HepG2 (cell line): ENCODE measurements around the gene CAMTA1. TPM values are rescaled to one million over a fixed set of nuclear protein-coding genes. Genes with fewer than 3 reads are reported as not detected.

Source experiments
- ATAC-seq: fragments of 200-7000 bp; cut with Tn5 transposase; 3 replicates; pipeline ENCODE4 v1.9.1; 2020; ENCODE audit warnings: mild to moderate bottlenecking, moderate library complexity
- BruUV-seq: library from RNA; stranded (reverse); fragments of 400-500 nt; replicated peaks from 2 replicates; lab custom pipeline; 2021; lab: Mats Ljungman, UMichigan
- CTCF ChIA-PET: fragments of 300-600 bp; formaldehyde crosslinking; extraction: SDS; loops from one replicate; lab custom pipeline; 2021; ENCODE audit warnings: low total read pairs, inconsistent platforms, low intra/inter-chr PET ratio; lab: Yijun Ruan, JAX
- POLR2A ChIA-PET: fragments of 350-600 bp; sonication (Branson Sonifier 250); formaldehyde crosslinking; loops from one replicate; lab custom pipeline; 2020; ENCODE audit warnings: antibody characterized with exemption, inconsistent platforms; lab: Yijun Ruan, JAX
- DNase-seq: peaks from one replicate; pipeline ENCODE4 v3.0.0-alpha.2; 2015; ENCODE audit warnings: low spot score
- FAIRE-seq: peaks from 3 replicates; lab custom pipeline; 2011; peaks lifted over from hg19 to GRCh38; lab: Jason Lieb, UNC
- H2AFZ ChIP-seq: one replicate; pipeline ENCODE4 v1.6.1; 2011; ENCODE audit warnings: low read length, inconsistent platforms
- H3K27ac ChIP-seq: fragments of 300-600 bp; 3 replicates; pipeline ENCODE4 v1.8.0; 2011; ENCODE audit warnings: mixed run types, mild to moderate bottlenecking, mixed read lengths, low read length, inconsistent platforms; ENCODE audit not compliant: insufficient read depth; ENCODE audit errors: extremely low read length
- H3K27me3 ChIP-seq, 2 experiments: fragments of 200-600 bp in 1 of 2; 2 replicates in 1 of 2; 3 replicates in 1 of 2; pipeline versions ENCODE4 v1.6.0 to v1.8.0; 2011; ENCODE audit warnings: low read length in 2 of 2, mild to moderate bottlenecking in 2 of 2, moderate library complexity in 2 of 2, inconsistent platforms in 1 of 2; ENCODE audit not compliant: insufficient read depth in 2 of 2, control insufficient read depth in 1 of 2
- H3K36me3 ChIP-seq, 2 experiments: fragments of 200-600 bp in 1 of 2; replicated peaks in 1 of 2; 2 replicates in 1 of 2; 3 replicates in 1 of 2; pipeline versions ENCODE4 v1.5.1 to v1.8.0; 2011; ENCODE audit warnings: low read length in 2 of 2, inconsistent platforms in 1 of 2; ENCODE audit not compliant: insufficient read depth in 2 of 2, control insufficient read depth in 1 of 2
- H3K4me1 ChIP-seq: 2 replicates; pipeline ENCODE4 v1.5.1; 2012; ENCODE audit warnings: low read length, inconsistent platforms; ENCODE audit not compliant: insufficient read depth
- H3K4me2 ChIP-seq: 2 replicates; pipeline ENCODE4 v1.6.0; 2011; ENCODE audit warnings: low read depth, low read length, inconsistent platforms
- H3K4me3 ChIP-seq, 3 experiments: fragments of 200-600 bp in 1 of 3; sonication (generic), shearing (Covaris generic) in 1 of 3; replicated peaks in 1 of 3; 2 replicates each; pipeline ENCODE4 v1.5.1; 2011 to 2016; ENCODE audit warnings: low read length in 3 of 3, inconsistent platforms in 2 of 3, low read depth in 2 of 3, mild to moderate bottlenecking in 2 of 3, control low read depth in 1 of 3, mixed read lengths in 1 of 3; ENCODE audit not compliant: insufficient read depth in 1 of 3
- H3K79me2 ChIP-seq: one replicate; pipeline ENCODE4 v1.6.1; 2011; ENCODE audit warnings: low read length, inconsistent platforms; ENCODE audit not compliant: insufficient read depth
- H3K9ac ChIP-seq: 2 replicates; pipeline ENCODE4 v1.6.0; 2011; ENCODE audit warnings: mild to moderate bottlenecking, low read depth, low read length, inconsistent platforms; ENCODE audit not compliant: insufficient read depth
- H3K9me3 ChIP-seq: 2 replicates; pipeline ENCODE4 v1.5.1; 2012; ENCODE audit warnings: mild to moderate bottlenecking, low read length
- H4K20me1 ChIP-seq: 2 replicates; pipeline ENCODE4 v1.6.0; 2011; ENCODE audit warnings: inconsistent platforms, mild to moderate bottlenecking, low read length, moderate library complexity; ENCODE audit not compliant: insufficient read depth
- ARNT ChIP-seq: fragments of 450-650 bp; IDR thresholded peaks from 2 replicates; pipeline ENCODE4 v1.6.1; 2017
- XRCC5 ChIP-seq: fragments of 200-400 bp; formaldehyde crosslinking; optimal IDR thresholded peaks from 2 replicates; pipeline ENCODE3; 2017; ENCODE audit warnings: mild to moderate bottlenecking, low read length
- ZNF589 ChIP-seq: sonication (generic); formaldehyde crosslinking; conservative IDR thresholded peaks from 2 replicates; pipeline ENCODE4 v1.8.0; 2022; ENCODE audit warnings: mild to moderate bottlenecking, moderate library complexity, missing genetic modification reagents
- ZNF629 ChIP-seq: sonication (generic); formaldehyde crosslinking; conservative IDR thresholded peaks from 2 replicates; pipeline ENCODE4 v1.5.0; 2020; ENCODE audit warnings: missing genetic modification reagents
- ZNF772 ChIP-seq: sonication (generic); formaldehyde crosslinking; IDR thresholded peaks from 2 replicates; pipeline ENCODE4 v1.5.0; 2020; ENCODE audit warnings: mild to moderate bottlenecking, missing genetic modification reagents
- ZNF776 ChIP-seq: sonication (generic); formaldehyde crosslinking; IDR thresholded peaks from 2 replicates; pipeline ENCODE4 v1.4.0; 2020; ENCODE audit warnings: mild to moderate bottlenecking, missing genetic modification reagents
- WGBS: methylation state at CpG from one replicate; pipeline ENCODE4 v1.1.6; 2017; ENCODE audit warnings: low lambda C conversion rate; 5-methylcytosine and 5-hydroxymethylcytosine counted together
- in situ Hi-C: cut with HindIII; loops from 2 replicates; pipeline ENCODE4 v1.10.0; 2017; ENCODE audit warnings: low pct_unique_long_range_greater_than_20kb; ENCODE audit not compliant: extremely low pct_ligation_motif_present
- intact Hi-C: fragments of 100-400 bp; cut with micrococcal nuclease; formaldehyde crosslinking; loops from one replicate; pipeline ENCODE4 v1.10.0; 2022; ENCODE audit not compliant: unreplicated experiment
- polyA plus RNA-seq, 8 experiments: library from polyadenylated mRNA; depleted of rRNA in 3 of 8; stranded (reverse) in 7 of 8; unstranded in 1 of 8; fragments of >200 nt; fragmentation: Illumina TruSeq in 4 of 8; extraction: Trizol in 4 of 8; gene quantifications; 2 replicates each; pipeline versions ENCODE4 v1.2.1 to v1.2.3, GENCODE V29; 2011 to 2016; ENCODE audit warnings: low read depth in 4 of 8, missing spikeins in 1 of 8, mixed read lengths in 1 of 8; ENCODE audit not compliant: insufficient read depth in 1 of 8
- total RNA-seq, 5 experiments: library from RNA; depleted of rRNA; stranded (reverse); fragments of >200 nt; fragmentation: Illumina TruSeq; extraction: Trizol; gene quantifications; 2 replicates each; pipeline ENCODE4 v1.2.3, GENCODE V29; 2016; ENCODE audit warnings: low read depth in 1 of 5
- TF ChIP-seq, protein P1 (sequence below): sonication (generic); formaldehyde crosslinking; IDR thresholded peaks from 2 replicates; pipeline ENCODE4 v1.8.1; 2023; ENCODE audit warnings: missing genetic modification reagents, inconsistent platforms, borderline replicate concordance
- TF ChIP-seq, protein P2 (sequence below): sonication (generic); formaldehyde crosslinking; conservative IDR thresholded peaks from 2 replicates; pipeline ENCODE4 v1.4.0; 2020; ENCODE audit warnings: mild to moderate bottlenecking, missing genetic modification reagents, moderate library complexity
- TF ChIP-seq, protein P3 (sequence below): IDR thresholded peaks from 2 replicates; pipeline ENCODE4 v1.6.1; 2018; ENCODE audit warnings: missing genetic modification reagents, mild to moderate bottlenecking, missing compliant biosample characterization
- TF ChIP-seq, protein P4 (sequence below): sonication (generic); formaldehyde crosslinking; IDR thresholded peaks from 2 replicates; pipeline ENCODE4 v1.5.1; 2020; ENCODE audit warnings: mild to moderate bottlenecking, missing genetic modification reagents

Gene CAMTA1
- total and polyA plus RNA-seq, 2 of the 13 experiments (the other 11 are each of a cell fraction or from before 2014, with no cell fraction given): 25.0 to 36.4 TPM

GRCh38 chr1:7108251-7108650 is 323.0 kb downstream of the CAMTA1 start:
- Histone ChIP-seq H4K20me1 (no peaks in the 10 kb centered on the region), H3K36me3 (no peaks in the 10 kb centered on the region), H2AFZ (no peak overlapping the region), H3K4me2 (no peak overlapping the region), H3K4me3 (no peak overlapping the region), H3K79me2 (no peaks in the 10 kb centered on the region), H3K9ac (no peak overlapping the region), H3K9me3 (0 out of 2 replicates have a peak, but pooled peaks cover 3% of the 10 kb centered on the region), H3K27me3 (peaks cover 0 to 15% of the 10 kb centered on the region in 2 experiments; a peak in 1 of 5 replicates), H3K27ac (no peak overlapping the region), H3K4me1 (no peaks in the 10 kb centered on the region)
- in situ Hi-C loops (no loop called here), intact Hi-C loops (no loop called here)
- no peak for TF ChIP-seq ZNF776 (CRISPR knock-in tag)
- TF ChIP-seq ZNF629: 0 out of 2 replicates have a peak, but pooled peaks have one; percentile 21
- TF ChIP-seq ZNF589 (CRISPR knock-in tag): no peak
- TF ChIP-seq, protein P1, sequence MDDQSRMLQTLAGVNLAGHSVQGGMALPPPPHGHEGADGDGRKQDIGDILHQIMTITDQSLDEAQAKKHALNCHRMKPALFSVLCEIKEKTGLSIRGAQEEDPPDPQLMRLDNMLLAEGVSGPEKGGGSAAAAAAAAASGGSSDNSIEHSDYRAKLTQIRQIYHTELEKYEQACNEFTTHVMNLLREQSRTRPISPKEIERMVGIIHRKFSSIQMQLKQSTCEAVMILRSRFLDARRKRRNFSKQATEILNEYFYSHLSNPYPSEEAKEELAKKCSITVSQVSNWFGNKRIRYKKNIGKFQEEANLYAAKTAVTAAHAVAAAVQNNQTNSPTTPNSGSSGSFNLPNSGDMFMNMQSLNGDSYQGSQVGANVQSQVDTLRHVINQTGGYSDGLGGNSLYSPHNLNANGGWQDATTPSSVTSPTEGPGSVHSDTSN: no peak
- whole genome bisulfite sequencing: 20% methylated on average over 8 of the region's 8 CpGs
- BruUV-seq: no TSS peak
- CTCF ChIA-PET: no interaction called here
- POLR2A ChIA-PET: no interaction called here
- DNase-seq (no peak), FAIRE-seq (no peak), ATAC-seq (no peak)

- no peaks in the 10 kb centered on the region for H3K79me2 ChIP-seq
- peaks cover 0 to 15% of the 10 kb centered on the region in 2 experiments; a peak in 1 of 5 replicates for H3K27me3 ChIP-seq
- H3K4me3 ChIP-seq: no peak overlapping the region
- WGBS: 3% methylated on average over 3 of the region's 3 CpGs
- ChIA-PET CTCF (no interaction called here), POLR2A (no interaction called here)
- H3K9ac ChIP-seq: no peak overlapping the region
- no peak for ATAC-seq
- no peaks in the 10 kb centered on the region for H4K20me1 ChIP-seq
- no peak overlapping the region for H2AFZ ChIP-seq
- intact Hi-C loops (no loop called here), in situ Hi-C loops (no loop called here)
- no peak overlapping the region for H3K27ac ChIP-seq
- H3K9me3 ChIP-seq: no peaks in the 10 kb centered on the region
- no TSS peak for BruUV-seq
- no peaks in the 10 kb centered on the region for H3K36me3 ChIP-seq
- no peak for FAIRE-seq
- H3K4me1 ChIP-seq: no peaks in the 10 kb centered on the region
- H3K4me2 ChIP-seq: no peak overlapping the region
- DNase-seq: no peak
- TF ChIP-seq, protein P2, sequence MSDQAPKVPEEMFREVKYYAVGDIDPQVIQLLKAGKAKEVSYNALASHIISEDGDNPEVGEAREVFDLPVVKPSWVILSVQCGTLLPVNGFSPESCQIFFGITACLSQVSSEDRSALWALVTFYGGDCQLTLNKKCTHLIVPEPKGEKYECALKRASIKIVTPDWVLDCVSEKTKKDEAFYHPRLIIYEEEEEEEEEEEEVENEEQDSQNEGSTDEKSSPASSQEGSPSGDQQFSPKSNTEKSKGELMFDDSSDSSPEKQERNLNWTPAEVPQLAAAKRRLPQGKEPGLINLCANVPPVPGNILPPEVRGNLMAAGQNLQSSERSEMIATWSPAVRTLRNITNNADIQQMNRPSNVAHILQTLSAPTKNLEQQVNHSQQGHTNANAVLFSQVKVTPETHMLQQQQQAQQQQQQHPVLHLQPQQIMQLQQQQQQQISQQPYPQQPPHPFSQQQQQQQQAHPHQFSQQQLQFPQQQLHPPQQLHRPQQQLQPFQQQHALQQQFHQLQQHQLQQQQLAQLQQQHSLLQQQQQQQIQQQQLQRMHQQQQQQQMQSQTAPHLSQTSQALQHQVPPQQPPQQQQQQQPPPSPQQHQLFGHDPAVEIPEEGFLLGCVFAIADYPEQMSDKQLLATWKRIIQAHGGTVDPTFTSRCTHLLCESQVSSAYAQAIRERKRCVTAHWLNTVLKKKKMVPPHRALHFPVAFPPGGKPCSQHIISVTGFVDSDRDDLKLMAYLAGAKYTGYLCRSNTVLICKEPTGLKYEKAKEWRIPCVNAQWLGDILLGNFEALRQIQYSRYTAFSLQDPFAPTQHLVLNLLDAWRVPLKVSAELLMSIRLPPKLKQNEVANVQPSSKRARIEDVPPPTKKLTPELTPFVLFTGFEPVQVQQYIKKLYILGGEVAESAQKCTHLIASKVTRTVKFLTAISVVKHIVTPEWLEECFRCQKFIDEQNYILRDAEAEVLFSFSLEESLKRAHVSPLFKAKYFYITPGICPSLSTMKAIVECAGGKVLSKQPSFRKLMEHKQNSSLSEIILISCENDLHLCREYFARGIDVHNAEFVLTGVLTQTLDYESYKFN: no peak
- TF ChIP-seq, protein P3, sequence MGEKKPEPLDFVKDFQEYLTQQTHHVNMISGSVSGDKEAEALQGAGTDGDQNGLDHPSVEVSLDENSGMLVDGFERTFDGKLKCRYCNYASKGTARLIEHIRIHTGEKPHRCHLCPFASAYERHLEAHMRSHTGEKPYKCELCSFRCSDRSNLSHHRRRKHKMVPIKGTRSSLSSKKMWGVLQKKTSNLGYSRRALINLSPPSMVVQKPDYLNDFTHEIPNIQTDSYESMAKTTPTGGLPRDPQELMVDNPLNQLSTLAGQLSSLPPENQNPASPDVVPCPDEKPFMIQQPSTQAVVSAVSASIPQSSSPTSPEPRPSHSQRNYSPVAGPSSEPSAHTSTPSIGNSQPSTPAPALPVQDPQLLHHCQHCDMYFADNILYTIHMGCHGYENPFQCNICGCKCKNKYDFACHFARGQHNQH (CRISPR knock-in tag): no peak
- TF ChIP-seq XRCC5 (no peak), ZNF772 (CRISPR knock-in tag) (no peak), ARNT (no peak)
- TF ChIP-seq, protein P4, sequence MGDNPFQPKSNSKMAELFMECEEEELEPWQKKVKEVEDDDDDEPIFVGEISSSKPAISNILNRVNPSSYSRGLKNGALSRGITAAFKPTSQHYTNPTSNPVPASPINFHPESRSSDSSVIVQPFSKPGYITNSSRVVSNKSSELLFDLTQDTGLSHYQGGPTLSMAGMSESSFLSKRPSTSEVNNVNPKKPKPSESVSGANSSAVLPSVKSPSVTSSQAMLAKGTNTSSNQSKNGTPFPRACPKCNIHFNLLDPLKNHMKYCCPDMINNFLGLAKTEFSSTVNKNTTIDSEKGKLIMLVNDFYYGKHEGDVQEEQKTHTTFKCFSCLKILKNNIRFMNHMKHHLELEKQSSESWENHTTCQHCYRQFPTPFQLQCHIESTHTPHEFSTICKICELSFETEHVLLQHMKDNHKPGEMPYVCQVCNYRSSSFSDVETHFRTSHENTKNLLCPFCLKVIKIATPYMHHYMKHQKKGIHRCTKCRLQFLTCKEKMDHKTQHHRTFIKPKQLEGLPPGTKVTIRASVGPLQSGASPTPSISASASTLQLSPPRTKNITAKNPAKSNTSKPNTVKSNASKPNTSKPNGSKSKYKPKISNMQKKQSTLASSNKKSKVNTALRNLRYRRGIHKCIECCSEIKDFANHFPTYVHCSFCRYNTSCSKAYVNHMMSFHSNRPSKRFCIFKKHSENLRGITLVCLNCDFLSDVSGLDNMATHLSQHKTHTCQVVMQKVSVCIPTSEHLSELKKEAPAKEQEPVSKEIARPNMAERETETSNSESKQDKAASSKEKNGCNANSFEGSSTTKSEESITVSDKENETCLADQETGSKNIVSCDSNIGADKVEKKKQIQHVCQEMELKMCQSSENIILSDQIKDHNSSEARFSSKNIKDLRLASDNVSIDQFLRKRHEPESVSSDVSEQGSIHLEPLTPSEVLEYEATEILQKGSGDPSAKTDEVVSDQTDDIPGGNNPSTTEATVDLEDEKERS (CRISPR knock-in tag): no peak
Measured at GRCh38 chr1:7109901-7110300, 324.6 kb downstream of the CAMTA1 start.
